ENCODE measurements around the gene GNGT1.
A peak's percentile ranks its signal among the peaks of the same experiment; 100 is the strongest.
"Not testable (repeated sequence)": the region's sequence is repeated elsewhere in the genome, so short reads cannot be mapped to it uniquely, and the experiment has no call there.

The GNGT1 gene

GRCh38 chr7:93910076-93910994 lies 4.0 kb downstream of the GNGT1 start:
- DNase-seq = no peak

GRCh38 chr7:93911242-93911641 lies 4.9 kb downstream of the GNGT1 start:
- ATAC-seq, DNase-seq: not testable (repeated sequence)

More at GRCh38 chr7:93910076-93910994, 4.0 kb downstream of the GNGT1 start:
- ATAC-seq = no peak

DNA sequence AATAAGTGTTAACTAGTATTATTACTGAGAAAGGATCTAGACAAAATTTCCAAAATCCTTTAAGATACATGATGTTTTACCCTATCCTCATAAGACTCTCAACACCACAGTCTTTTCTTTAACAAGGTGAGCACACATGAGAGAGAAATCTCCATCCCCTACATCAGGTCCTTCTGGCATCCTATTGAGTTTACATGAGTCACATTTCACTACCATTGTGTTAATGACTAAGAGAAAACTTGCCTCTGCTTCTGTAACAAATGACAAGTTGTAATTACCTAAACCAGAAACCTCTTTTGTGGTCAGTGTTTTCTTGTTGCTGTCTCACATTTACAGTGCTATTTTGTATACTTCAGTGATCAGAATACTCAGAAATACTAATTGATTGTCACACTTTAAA lies 5.3 kb downstream of the GNGT1 start:
- DNase-seq, ATAC-seq: not testable (repeated sequence)

GRCh38 chr7:93913197-93913596 lies 6.8 kb downstream of the GNGT1 start:
- DNase-seq (no peak), ATAC-seq (no peak)

DNA sequence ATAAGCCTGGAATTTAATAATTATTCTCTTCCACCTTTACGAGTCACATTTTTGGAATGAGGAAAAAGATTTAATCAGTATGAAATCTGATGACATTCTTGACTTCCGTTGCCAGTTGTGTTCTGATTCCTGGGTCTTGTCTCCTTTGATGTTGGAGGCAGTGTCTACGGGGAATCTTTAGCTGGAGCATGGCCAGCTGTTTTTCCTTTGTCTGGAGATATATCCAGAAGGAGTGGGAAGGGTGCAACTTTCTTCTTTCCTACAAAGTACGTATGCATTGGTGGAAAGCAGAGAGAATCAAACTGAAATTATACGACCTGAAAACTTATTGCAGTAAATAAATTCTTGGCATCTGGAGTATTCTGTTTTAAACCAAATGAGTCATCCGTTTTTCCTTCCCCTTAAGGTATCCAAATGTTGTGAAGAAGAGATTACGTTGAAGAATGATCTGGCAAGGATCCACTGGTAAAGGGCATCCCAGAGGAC lies 8.3 kb downstream of the GNGT1 start:
- no peak for DNase-seq
- no peak for ATAC-seq

GRCh38 chr7:93915206-93915842 lies 9.0 kb downstream of the GNGT1 start:
- not testable (repeated sequence) for ATAC-seq, DNase-seq

DNA sequence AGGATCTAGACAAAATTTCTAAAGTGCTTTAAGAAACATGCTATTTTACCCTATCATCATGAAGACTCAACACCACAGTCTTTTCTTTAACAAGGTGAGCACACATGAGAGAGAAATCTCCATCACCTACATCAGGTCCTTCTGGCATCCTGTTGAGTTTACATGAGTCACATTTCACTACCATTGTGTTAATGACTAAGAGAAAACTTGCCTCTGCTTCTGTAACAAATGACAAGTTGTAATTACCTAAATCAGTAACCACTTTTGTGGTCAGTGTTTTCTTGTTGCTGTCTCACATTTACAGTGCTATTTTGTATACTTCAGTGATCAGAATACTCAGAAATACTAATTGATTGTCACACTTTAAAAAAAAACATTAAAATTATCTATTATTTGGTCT lies 9.5 kb downstream of the GNGT1 start:
- not testable (repeated sequence) for DNase-seq, ATAC-seq

GRCh38 chr7:93916315-93916714 lies 9.9 kb downstream of the GNGT1 start:
- ATAC-seq, DNase-seq: not testable (repeated sequence)

- ATAC-seq (no peak), DNase-seq (no peak)
Measured at GRCh38 chr7:93920496-93921182, 14.3 kb downstream of the GNGT1 start.

DNA sequence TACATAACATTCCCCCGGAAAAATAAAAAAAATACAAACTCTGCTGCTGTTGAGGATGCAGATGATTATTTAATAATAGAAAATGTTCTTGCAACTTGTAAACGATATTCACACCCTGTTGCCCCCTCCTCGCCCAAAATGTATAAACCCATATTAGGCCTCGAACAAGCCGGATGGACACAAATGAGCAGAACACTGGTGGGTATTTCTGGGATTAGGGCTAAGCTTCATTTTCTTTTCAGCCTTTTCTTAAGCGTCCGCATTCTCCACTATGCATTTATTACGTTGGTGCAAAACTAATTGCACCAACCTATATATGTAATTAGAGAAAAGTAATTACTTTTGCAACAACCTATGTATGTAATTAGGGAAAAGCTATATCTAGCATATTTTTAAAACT lies 14.8 kb downstream of the GNGT1 start:
- ATAC-seq (no peak), DNase-seq (no peak)

GRCh38 chr7:93921607-93922566 lies 15.5 kb downstream of the GNGT1 start, which contains the start of gene GNG11:
Gene GNG11 (plus strand): TSS chr7:93921735. CDS start chr7:93922138, 403 bp downstream.
- peak; percentile 72 for ATAC-seq
- DNase-seq = peak; percentile 42

- ATAC-seq (no peak), DNase-seq (no peak)
Measured at GRCh38 chr7:93923296-93923695, 16.9 kb downstream of the GNGT1 start.

DNA sequence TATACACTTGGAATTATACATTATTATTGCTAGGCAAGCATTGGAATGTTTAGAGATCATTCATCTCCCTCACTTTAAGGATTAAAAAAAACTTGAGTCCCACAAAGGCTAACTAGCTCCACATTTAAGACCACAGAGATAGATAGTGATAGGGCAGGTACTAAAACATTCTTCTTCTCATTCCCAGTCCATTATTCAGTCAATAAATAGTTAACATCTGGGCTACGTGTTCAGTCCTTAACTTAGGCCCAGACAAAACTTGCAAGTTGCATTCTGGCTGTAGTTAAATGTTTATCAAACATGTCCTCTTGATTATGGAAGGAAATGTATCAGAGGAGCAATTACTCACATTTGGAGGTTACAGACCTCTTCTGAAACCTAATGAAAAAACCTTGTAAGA lies 17.6 kb downstream of the GNGT1 start:
- no peak for ATAC-seq
- DNase-seq = no peak

- ATAC-seq = no peak
- DNase-seq = no peak
Measured at GRCh38 chr7:93926800-93927199, 20.4 kb downstream of the GNGT1 start.

GRCh38 chr7:93927585-93927984 lies 21.2 kb downstream of the GNGT1 start:
- no peak for ATAC-seq
- DNase-seq = no peak

GRCh38 chr7:93931655-93932054 lies 25.3 kb downstream of the GNGT1 start:
- DNase-seq = no peak
- no peak for ATAC-seq

GRCh38 chr7:93933156-93933555 lies 26.8 kb downstream of the GNGT1 start:
- ATAC-seq = no peak
- no peak for DNase-seq

GRCh38 chr7:93935102-93935501 lies 28.7 kb downstream of the GNGT1 start:
- DNase-seq (no peak), ATAC-seq (no peak)

DNA sequence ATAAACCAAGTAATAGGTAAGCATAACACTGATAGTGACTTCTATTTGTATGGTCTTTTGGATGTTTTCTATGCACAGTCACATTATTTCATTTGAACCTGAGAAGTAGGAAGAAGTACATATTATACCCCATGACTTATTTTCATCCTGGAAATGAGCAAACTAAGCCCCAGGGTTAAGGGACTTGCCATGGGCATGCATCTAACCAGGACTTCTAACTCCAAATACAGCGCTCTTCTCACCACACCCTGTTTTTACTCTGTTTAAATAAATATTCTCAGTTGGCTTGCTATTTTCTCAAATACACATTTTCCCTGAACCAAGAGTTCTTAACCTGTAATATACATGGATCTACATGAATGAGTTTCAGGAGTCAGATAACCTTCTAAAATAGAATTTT lies 31.5 kb downstream of the GNGT1 start:
- DNase-seq (no peak), ATAC-seq (no peak)

GRCh38 chr7:93938293-93938692 lies 31.9 kb downstream of the GNGT1 start:
- no peak for ATAC-seq
- no peak for DNase-seq

- DNase-seq = no peak
- ATAC-seq = no peak
Measured at GRCh38 chr7:93941945-93942344, 35.6 kb downstream of the GNGT1 start.
